Stimulated activated CD8-positive, alpha-beta memory T cell treated with anti-CD3 and anti-CD28 coated beads, Interleukin-4, amount 100 ng/mL, for 48 hours (primary cell): Measurements from ENCODE around the gene BBOX1.
"Not testable (repeated sequence)": the region's sequence is repeated elsewhere in the genome, so short reads cannot be mapped to it uniquely, and the experiment has no call there.

ENCODE experiments used
- DNase-seq: peaks from one replicate; pipeline ENCODE4 v3.0.0-alpha.2; 2020

BBOX1 gene

GRCh38 chr11:27040302-27041115 lies at the start of gene BBOX1:
TSS of gene BBOX1 (plus strand) at chr11:27040815. CDS start at chr11:27055431, 14,616 bp downstream.
- DNase-seq: no peak

- no peak for DNase-seq
These were observed 48.5 kb upstream of the BBOX1 start for GRCh38 chr11:26992031-26992541.

GRCh38 chr11:26993965-26994457 lies 46.6 kb upstream of the BBOX1 start, which contains the start of gene FIBIN:
TSS of gene FIBIN (plus strand) at chr11:26994112. CDS start at chr11:26994527, 415 bp downstream.
- DNase-seq: no peak

- DNase-seq: no peak
These were observed 46.0 kb upstream of the BBOX1 start for GRCh38 chr11:26994631-26995095.

- DNase-seq: no peak
These were observed 44.7 kb upstream of the BBOX1 start for GRCh38 chr11:26995701-26996460.

GRCh38 chr11:26997378-26997777 lies 43.2 kb upstream of the BBOX1 start:
- DNase-seq: no peak

GRCh38 chr11:27001136-27001730 lies 39.4 kb upstream of the BBOX1 start:
- not testable (repeated sequence) for DNase-seq

GRCh38 chr11:27002431-27002830 lies 38.2 kb upstream of the BBOX1 start:
- DNase-seq: no peak

- DNase-seq: no peak
These were observed 37.8 kb upstream of the BBOX1 start for GRCh38 chr11:27002838-27003237.

GRCh38 chr11:27004103-27004502 lies 36.5 kb upstream of the BBOX1 start:
- no peak for DNase-seq

GRCh38 chr11:27008811-27009535 lies 31.6 kb upstream of the BBOX1 start:
- DNase-seq: no peak

GRCh38 chr11:27011560-27012233 lies 28.9 kb upstream of the BBOX1 start:
- DNase-seq: no peak

- DNase-seq: no peak
These were observed 28.2 kb upstream of the BBOX1 start for GRCh38 chr11:27012234-27012921.

- DNase-seq: no peak
These were observed 26.7 kb upstream of the BBOX1 start for GRCh38 chr11:27013781-27014361.

GRCh38 chr11:27018902-27019529 lies 21.6 kb upstream of the BBOX1 start:
- no peak for DNase-seq

GRCh38 chr11:27020751-27021150 lies 19.9 kb upstream of the BBOX1 start:
- DNase-seq: no peak

- DNase-seq: no peak
These were observed 17.9 kb upstream of the BBOX1 start for GRCh38 chr11:27022659-27023251.

- no peak for DNase-seq
These were observed 15.8 kb upstream of the BBOX1 start for GRCh38 chr11:27024865-27025264.

GRCh38 chr11:27025312-27025955 lies 15.2 kb upstream of the BBOX1 start:
- DNase-seq: no peak
